Panc1 (cell line): ENCODE results near the gene DDX10. TPM values are rescaled to one million over a fixed set of nuclear protein-coding genes. Genes with fewer than 3 reads are reported as not detected.

Experiments used
- ATAC-seq: fragments of 200-7000 bp; cut with Tn5 transposase; 2 replicates; pipeline ENCODE4 v1.9.1; 2020; ENCODE audit warnings: mild to moderate bottlenecking, moderate library complexity
- BruUV-seq: library from RNA; stranded (reverse); fragments of 400-500 nt; replicated peaks from 2 replicates; lab custom pipeline; 2021; lab: Mats Ljungman, UMichigan
- CTCF ChIA-PET: fragments of 300-600 bp; sonication (Branson Sonifier 250); formaldehyde crosslinking; loops from one replicate; lab custom pipeline; 2022; ENCODE audit warnings: antibody characterized with exemption; lab: Charles Lee
- POLR2A ChIA-PET: fragments of 300-600 bp; sonication (Branson Sonifier 250); formaldehyde crosslinking; loops from one replicate; lab custom pipeline; 2022; ENCODE audit warnings: antibody characterized with exemption; lab: Charles Lee
- DNase-seq: peaks from one replicate; pipeline ENCODE4 v3.0.0-alpha.2; 2010; ENCODE audit warnings: low read depth, low spot score
- H3K27ac ChIP-seq: 2 replicates; pipeline ENCODE4 v1.5.1; 2011; ENCODE audit warnings: mild to moderate bottlenecking, low read length, inconsistent platforms
- H3K27me3 ChIP-seq: fragments of 200-500 bp; sonication (Bioruptor generic); 2 replicates; pipeline ENCODE4 v1.6.0; 2014; ENCODE audit warnings: low read length, inconsistent platforms; ENCODE audit not compliant: control insufficient read depth, insufficient read depth
- H3K36me3 ChIP-seq: fragments of 200-500 bp; sonication (Bioruptor generic); 2 replicates; pipeline ENCODE4 v1.5.1; 2014; ENCODE audit warnings: inconsistent platforms, mild to moderate bottlenecking, low read length, moderate library complexity; ENCODE audit not compliant: control insufficient read depth, insufficient read depth
- H3K4me1 ChIP-seq: 2 replicates; pipeline ENCODE4 v1.5.1; 2011; ENCODE audit warnings: inconsistent platforms, mild to moderate bottlenecking, low read length, moderate library complexity; ENCODE audit not compliant: control insufficient read depth, insufficient read depth
- H3K4me3 ChIP-seq, 2 experiments: 2 replicates each; pipeline ENCODE4 v1.5.1; 2011 to 2012; ENCODE audit warnings: low read depth in 2 of 2, low read length in 2 of 2, mild to moderate bottlenecking in 2 of 2, inconsistent platforms in 1 of 2, moderate library complexity in 1 of 2
- H3K9me3 ChIP-seq: fragments of 200-500 bp; sonication (Bioruptor generic); 2 replicates; pipeline ENCODE4 v1.5.1; 2014; ENCODE audit warnings: low read depth, mild to moderate bottlenecking, inconsistent platforms, low read length, moderate library complexity; ENCODE audit not compliant: control insufficient read depth, insufficient read depth
- CTCF ChIP-seq: fragments of 450-650 bp; IDR thresholded peaks from 2 replicates; pipeline ENCODE4 v1.5.1; 2017; ENCODE audit warnings: mild to moderate bottlenecking
- POLR2AphosphoS5 ChIP-seq: IDR thresholded peaks from 2 replicates; pipeline ENCODE4 v1.6.1; 2012; ENCODE audit warnings: mild to moderate bottlenecking, low read depth, low read length, moderate library complexity
- REST ChIP-seq, 2 experiments: IDR thresholded peaks; 2 replicates each; pipeline ENCODE4 v1.6.1; 2011 to 2012; ENCODE audit warnings: low read depth in 2 of 2, control low read depth in 1 of 2, low read length in 1 of 2, mild to moderate bottlenecking in 1 of 2, moderate library complexity in 1 of 2; ENCODE audit not compliant: insufficient read depth in 1 of 2
- SIN3A ChIP-seq: IDR thresholded peaks from 2 replicates; pipeline ENCODE4 v1.6.1; 2012; ENCODE audit warnings: low read depth, mild to moderate bottlenecking, low read length, moderate library complexity, borderline replicate concordance; ENCODE audit not compliant: insufficient read depth
- TCF7L2 ChIP-seq: IDR thresholded peaks from 2 replicates; pipeline ENCODE4 v1.6.1; 2011; ENCODE audit warnings: mild to moderate bottlenecking, low read depth, low read length, inconsistent platforms
- in situ Hi-C: cut with HindIII; loops from 2 replicates; pipeline ENCODE4 v1.10.0; 2016; ENCODE audit warnings: low sequenced_read_pairs, low pct_unique_long_range_greater_than_20kb
- intact Hi-C: fragments of 100-400 bp; cut with micrococcal nuclease; formaldehyde crosslinking; loops from one replicate; pipeline ENCODE4 v1.10.0; 2022; ENCODE audit not compliant: unreplicated experiment
- total RNA-seq: library from RNA; stranded (reverse); gene quantifications from one replicate; pipeline ENCODE4 v1.2.1, GENCODE V29; 2021; ENCODE audit not compliant: unreplicated experiment

DDX10 gene
- total RNA-seq, 1 experiment from 2014 or later = 48.8 TPM

DNA sequence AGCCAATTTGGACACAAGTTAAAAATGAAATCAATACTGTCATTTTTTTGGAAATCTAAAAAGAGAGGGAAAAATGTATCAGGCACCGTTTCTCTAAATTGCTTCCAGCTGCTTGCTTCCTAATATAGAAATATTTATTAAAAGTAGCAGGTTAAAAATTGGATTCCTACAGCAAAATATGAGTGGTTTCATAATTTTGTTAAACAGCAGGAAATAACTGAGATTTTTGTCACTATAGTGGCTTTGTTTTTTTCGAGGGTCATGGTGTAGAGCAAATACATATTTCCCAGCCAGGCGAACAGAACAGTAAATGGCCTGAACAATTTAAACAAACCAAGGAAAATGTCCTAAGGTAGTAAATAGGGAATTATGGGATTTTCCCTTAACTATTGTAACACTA lies 159.7 kb downstream of the DDX10 start:
- POLR2A ChIA-PET = no interaction called here
- H3K36me3 ChIP-seq = no peaks in the 10 kb centered on the region
- DNase-seq = no peak
- H3K4me1 ChIP-seq = no peaks in the 10 kb centered on the region
- ATAC-seq = no peak
- in situ Hi-C loops (no loop called here), intact Hi-C loops (no loop called here)
- CTCF ChIA-PET = no interaction called here
- H3K9me3 ChIP-seq = no peaks in the 10 kb centered on the region
- H3K27ac ChIP-seq = no peak overlapping the region
- no peaks in the 10 kb centered on the region for H3K27me3 ChIP-seq
- no peak overlapping the region for H3K4me3 ChIP-seq
- no peak for TF ChIP-seq TCF7L2
- no TSS peak for BruUV-seq

- ChIA-PET CTCF (no interaction called here), POLR2A (no interaction called here)
- in situ Hi-C loops = no loop called here
- H3K27ac ChIP-seq = no peak overlapping the region
- TF ChIP-seq SIN3A (no peak), POLR2AphosphoS5 (no peak), CTCF (no peak), REST (IDR thresholded peaks at IDR 0.05; ENCODE audit: insufficient read depth in 1 of 2, low read depth in 2 of 2, low read length in 1 of 2) (no peak), TCF7L2 (no peak)
- intact Hi-C loops = no loop called here
- TSS peak; percentile 29 for BruUV-seq
- H3K4me3 ChIP-seq = no peak overlapping the region
- ATAC-seq = no peak
- H3K4me1 ChIP-seq = no peaks in the 10 kb centered on the region
- DNase-seq = no peak
- no peaks in the 10 kb centered on the region for H3K36me3 ChIP-seq
- H3K9me3 ChIP-seq = no peaks in the 10 kb centered on the region
- H3K27me3 ChIP-seq = no peaks in the 10 kb centered on the region
Measured at GRCh38 chr11:108825381-108825780, 160.5 kb downstream of the DDX10 start.

DNA sequence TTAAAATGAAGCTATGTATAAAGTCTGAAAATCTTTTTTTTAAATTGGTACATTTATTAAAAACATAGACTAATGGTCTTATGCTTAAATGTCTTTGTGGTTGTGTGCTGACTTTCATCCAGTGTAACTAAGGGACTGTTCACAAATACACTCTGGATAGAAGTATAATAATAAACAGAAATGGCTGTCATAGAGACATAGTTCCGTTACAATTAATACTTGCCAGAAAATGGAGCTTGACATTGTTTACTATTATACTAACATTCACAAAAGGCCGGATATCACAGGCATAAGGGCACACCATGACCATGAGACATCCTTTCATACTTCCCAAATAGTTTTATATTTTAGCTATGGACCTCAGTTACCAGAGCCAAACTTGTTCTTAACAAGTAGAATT lies 161.3 kb downstream of the DDX10 start:
- in situ Hi-C loops (no loop called here), intact Hi-C loops (no loop called here)
- no TSS peak for BruUV-seq
- Histone ChIP-seq H3K27me3 (no peaks in the 10 kb centered on the region), H3K4me1 (no peaks in the 10 kb centered on the region), H3K9me3 (no peaks in the 10 kb centered on the region), H3K36me3 (no peaks in the 10 kb centered on the region), H3K27ac (no peak overlapping the region), H3K4me3 (no peak overlapping the region)
- no peak for DNase-seq
- CTCF ChIA-PET = no interaction called here
- ATAC-seq = no peak
- POLR2A ChIA-PET = no interaction called here
- no peak for TF ChIP-seq CTCF
- TF ChIP-seq SIN3A = no peak
- TF ChIP-seq REST (IDR thresholded peaks at IDR 0.05; ENCODE audit: insufficient read depth in 1 of 2, low read depth in 2 of 2, low read length in 1 of 2) = no peak
- TF ChIP-seq POLR2AphosphoS5 = no peak
- TF ChIP-seq TCF7L2 = no peak
